Erythroblast (primary cell): Measurements from ENCODE around the gene CORIN.

Experiments
- DNase-seq, 2 experiments: peaks; one replicate each; lab custom pipeline; 2025; lab: John Stamatoyannopoulos, UW
- GATA1 ChIP-seq: IDR thresholded peaks from 2 replicates; pipeline ENCODE4 v1.6.1; 2011; ENCODE audit warnings: low read depth, mild to moderate bottlenecking, control low read depth, low read length, moderate library complexity
- POLR2A ChIP-seq: IDR thresholded peaks from 2 replicates; pipeline ENCODE4 v1.6.1; 2011; ENCODE audit warnings: mild to moderate bottlenecking, low read length

Gene CORIN

GRCh38 chr4:47837908-47838294 lies at the start of gene CORIN:
TSS of gene CORIN (minus strand) at chr4:47838067. CDS start at chr4:47837949, 118 bp downstream.
- no peak for TF ChIP-seq POLR2A
- TF ChIP-seq GATA1, result no peak
- DNase-seq, result peak; percentile 20 to 23

GRCh38 chr4:47882228-47882627 lies 44.4 kb upstream of the CORIN start:
- no peak for DNase-seq
- TF ChIP-seq GATA1 (no peak), POLR2A (no peak)

GRCh38 chr4:47879458-47879857 lies 41.6 kb upstream of the CORIN start:
- DNase-seq, result no peak
- TF ChIP-seq POLR2A (no peak), GATA1 (no peak)

- no peak for DNase-seq
- TF ChIP-seq POLR2A, result no peak
- TF ChIP-seq GATA1, result no peak
Measured at GRCh38 chr4:47876784-47877546, 39.1 kb upstream of the CORIN start.

GRCh38 chr4:47876310-47876709 lies 38.4 kb upstream of the CORIN start:
- no peak for TF ChIP-seq GATA1
- no peak for TF ChIP-seq POLR2A
- DNase-seq, result no peak

GRCh38 chr4:47873877-47874541 lies 36.1 kb upstream of the CORIN start:
- no peak for TF ChIP-seq GATA1
- no peak for TF ChIP-seq POLR2A
- no peak for DNase-seq

GRCh38 chr4:47863486-47863885 lies 25.6 kb upstream of the CORIN start:
- TF ChIP-seq GATA1 (no peak), POLR2A (no peak)
- no peak for DNase-seq

- TF ChIP-seq POLR2A (no peak), GATA1 (no peak)
- DNase-seq, result no peak
Measured at GRCh38 chr4:47862297-47862696, 24.4 kb upstream of the CORIN start.

- TF ChIP-seq POLR2A (no peak), GATA1 (no peak)
- DNase-seq, result no peak
Measured at GRCh38 chr4:47860305-47860704, 22.4 kb upstream of the CORIN start.

- DNase-seq, result no peak
- TF ChIP-seq GATA1, result no peak
- TF ChIP-seq POLR2A, result no peak
Measured at GRCh38 chr4:47858006-47858405, 20.1 kb upstream of the CORIN start.

GRCh38 chr4:47856713-47857112 lies 18.8 kb upstream of the CORIN start:
- DNase-seq, result no peak
- no peak for TF ChIP-seq POLR2A
- TF ChIP-seq GATA1, result no peak

GRCh38 chr4:47855350-47855749 lies 17.5 kb upstream of the CORIN start:
- no peak for DNase-seq
- TF ChIP-seq GATA1, result no peak
- no peak for TF ChIP-seq POLR2A

GRCh38 chr4:47852136-47852535 lies 14.3 kb upstream of the CORIN start:
- TF ChIP-seq POLR2A (no peak), GATA1 (no peak)
- no peak for DNase-seq

- TF ChIP-seq GATA1, result no peak
- TF ChIP-seq POLR2A, result no peak
- no peak for DNase-seq
Measured at GRCh38 chr4:47849466-47849865, 11.6 kb upstream of the CORIN start.

- no peak for DNase-seq
- TF ChIP-seq GATA1, result no peak
- TF ChIP-seq POLR2A, result no peak
Measured at GRCh38 chr4:47848041-47848440, 10.2 kb upstream of the CORIN start.
